A673 (cell line): ENCODE results near the gene SAMD10. TPM values are rescaled to one million over a fixed set of nuclear protein-coding genes. Genes with fewer than 3 reads are reported as not detected.

ENCODE experiments used
- BruUV-seq: library from RNA; stranded (reverse); fragments of 400-500 nt; replicated peaks from 2 replicates; lab custom pipeline; 2021; lab: Mats Ljungman, UMichigan
- CTCF ChIA-PET: fragments of 300-600 bp; sonication (Branson Sonifier 250); formaldehyde crosslinking; loops from one replicate; lab custom pipeline; 2022; ENCODE audit warnings: antibody characterized with exemption; lab: Charles Lee
- POLR2A ChIA-PET: fragments of 300-600 bp; sonication (Branson Sonifier 250); formaldehyde crosslinking; loops from one replicate; lab custom pipeline; 2022; ENCODE audit warnings: antibody characterized with exemption; ENCODE audit not compliant: low non-redundant PET; lab: Charles Lee
- DNase-seq: peaks from one replicate; pipeline ENCODE4 v3.0.0-alpha.2; 2015; ENCODE audit warnings: low spot score
- H3K27ac ChIP-seq: fragments of 200-600 bp; sonication (generic); 2 replicates; pipeline ENCODE4 v1.5.1; 2016; ENCODE audit warnings: mixed run types, low read depth, mild to moderate bottlenecking, mixed read lengths, antibody characterized with exemption, low read length; ENCODE audit not compliant: poor library complexity, severe bottlenecking
- H3K27me3 ChIP-seq: fragments of 200-600 bp; sonication (generic); replicated peaks from 2 replicates; pipeline ENCODE4 v1.6.1; 2017; ENCODE audit warnings: mixed run types, low read depth, mild to moderate bottlenecking, mixed read lengths, antibody characterized with exemption, low read length; ENCODE audit not compliant: insufficient read depth, poor library complexity
- H3K36me3 ChIP-seq: fragments of 200-600 bp; sonication (generic); 2 replicates; pipeline ENCODE4 v1.6.1; 2016; ENCODE audit warnings: mixed run types, mild to moderate bottlenecking, mixed read lengths, antibody characterized with exemption, low read length; ENCODE audit not compliant: insufficient read depth, poor library complexity, severe bottlenecking
- H3K4me1 ChIP-seq: fragments of 200-600 bp; sonication (generic); 2 replicates; pipeline ENCODE4 v1.6.1; 2017; ENCODE audit warnings: mixed run types, mild to moderate bottlenecking, mixed read lengths, antibody characterized with exemption, low read length; ENCODE audit not compliant: insufficient read depth, poor library complexity, severe bottlenecking
- H3K4me3 ChIP-seq: fragments of 200-600 bp; sonication (generic); 2 replicates; pipeline ENCODE4 v1.5.1; 2016; ENCODE audit warnings: low read depth, mixed run types, mild to moderate bottlenecking, mixed read lengths, low read length; ENCODE audit not compliant: poor library complexity, severe bottlenecking
- H3K9me3 ChIP-seq: fragments of 200-600 bp; sonication (generic); 2 replicates; pipeline ENCODE4 v1.6.1; 2016; ENCODE audit warnings: mixed run types, low read depth, mild to moderate bottlenecking, mixed read lengths, antibody characterized with exemption, low read length; ENCODE audit not compliant: poor library complexity, severe bottlenecking
- CTCF ChIP-seq: fragments of 300-800, 200-600 bp; sonication (generic); conservative IDR thresholded peaks from 2 replicates; pipeline ENCODE4 v1.5.1; 2017; ENCODE audit warnings: low read depth, mild to moderate bottlenecking, antibody characterized with exemption, low read length, moderate library complexity, mixed read lengths
- EZH2 ChIP-seq: fragments of 200-600 bp; sonication (generic); IDR thresholded peaks from 2 replicates; pipeline ENCODE4 v1.6.1; 2017; ENCODE audit warnings: borderline replicate concordance, low read depth, mild to moderate bottlenecking, mixed read lengths, antibody characterized with exemption, low read length; ENCODE audit not compliant: poor library complexity, severe bottlenecking
- intact Hi-C: fragments of 100-400 bp; cut with micrococcal nuclease; formaldehyde crosslinking; loops from one replicate; pipeline ENCODE4 v1.10.0; 2022; ENCODE audit not compliant: unreplicated experiment
- total RNA-seq: library from RNA; stranded (reverse); gene quantifications from 2 replicates; pipeline ENCODE4 v1.2.3, GENCODE V29; 2021

The SAMD10 gene
- total RNA-seq, 1 experiment from 2014 or later = 6.3 TPM

GRCh38 chr20:63955827-63956663 lies 23.4 kb downstream of the SAMD10 start, which contains the start of gene UCKL1:
Gene UCKL1 (minus strand): TSS chr20:63956416. CDS start chr20:63956372, 44 bp downstream.
- no peaks in the 10 kb centered on the region for H3K9me3 ChIP-seq
- peak within 1 kb of the TSS; percentile 93 for H3K27ac ChIP-seq
- BruUV-seq = no TSS peak
- no peaks in the 10 kb centered on the region for H3K36me3 ChIP-seq
- H3K4me1 ChIP-seq = peaks cover 19% of the 10 kb centered on the region
- DNase-seq = peak; percentile 94
- ChIA-PET CTCF (no interaction called here), POLR2A (no interaction called here)
- TF ChIP-seq EZH2 = no peak
- 0 out of 2 replicates have a peak, but pooled peaks have one; percentile 3 for TF ChIP-seq CTCF
- H3K27me3 ChIP-seq = no peaks in the 10 kb centered on the region
- peak within 1 kb of the TSS; percentile 87 for H3K4me3 ChIP-seq
- intact Hi-C loops = no loop called here

- ChIA-PET CTCF (no interaction called here), POLR2A (no interaction called here)
- Histone ChIP-seq H3K27ac (peak overlapping the region; percentile 93), H3K9me3 (no peaks in the 10 kb centered on the region), H3K4me1 (peaks cover 21% of the 10 kb centered on the region), H3K27me3 (no peaks in the 10 kb centered on the region), H3K4me3 (peak overlapping the region; percentile 87), H3K36me3 (no peaks in the 10 kb centered on the region)
- no TSS peak for BruUV-seq
- peak; percentile 35 for TF ChIP-seq CTCF
- no peak for TF ChIP-seq EZH2
- DNase-seq = peak; percentile 44
- intact Hi-C loops = no loop called here
Observed at GRCh38 chr20:63955281-63955826, 24.1 kb downstream of the SAMD10 start.

GRCh38 chr20:63953764-63954429 lies 25.5 kb downstream of the SAMD10 start:
- intact Hi-C loops = no loop called here
- Histone ChIP-seq H3K27me3 (no peaks in the 10 kb centered on the region), H3K4me1 (peaks cover 33% of the 10 kb centered on the region), H3K4me3 (no peak overlapping the region), H3K9me3 (no peaks in the 10 kb centered on the region), H3K27ac (no peak overlapping the region), H3K36me3 (no peaks in the 10 kb centered on the region)
- ChIA-PET POLR2A (no interaction called here), CTCF (interaction anchor here (0.8 kb wide), 1 partner anchor 20 kb away, joined by 3 read pairs; no protein-coding TSS in a partner anchor)
- no peak for DNase-seq
- TF ChIP-seq EZH2 (no peak), CTCF (no peak)
- BruUV-seq = no TSS peak
